SU-DHL-6 (cell line): ENCODE results near the gene ABRACL.
"Not testable (repeated sequence)": the region's sequence is repeated elsewhere in the genome, so short reads cannot be mapped to it uniquely, and the experiment has no call there.

Experiments
- H2AFZ ChIP-seq: fragments of 200-600 bp; sonication (generic); 2 replicates; pipeline ENCODE4 v1.6.1; 2014; ENCODE audit warnings: low read depth, mild to moderate bottlenecking, moderate library complexity, mixed read lengths, antibody characterized with exemption, low read length; ENCODE audit not compliant: severe bottlenecking
- H3F3A ChIP-seq: fragments of 200-600 bp; shearing (Covaris generic); 2 replicates; pipeline ENCODE4 v1.6.0; 2016; ENCODE audit warnings: antibody characterized with exemption, mild to moderate bottlenecking; ENCODE audit not compliant: insufficient read depth
- H3K27ac ChIP-seq: fragments of 200-600 bp; sonication (generic); 2 replicates; pipeline ENCODE4 v1.5.1; 2016; ENCODE audit warnings: low read depth, mild to moderate bottlenecking, low read length, moderate library complexity, mixed read lengths
- H3K27me3 ChIP-seq: fragments of 200-600 bp; sonication (generic), shearing (Covaris generic); 2 replicates; pipeline ENCODE4 v1.6.0; 2014; ENCODE audit warnings: mild to moderate bottlenecking, low read length
- H3K36me3 ChIP-seq: fragments of 200-600 bp; sonication (generic); 2 replicates; pipeline ENCODE4 v1.6.1; 2014; ENCODE audit warnings: mild to moderate bottlenecking, low read length, mixed read lengths
- H3K4me2 ChIP-seq: fragments of 300-600, 200-600 bp; shearing (Covaris generic), sonication (generic); 2 replicates; pipeline ENCODE4 v1.6.0; 2014; ENCODE audit warnings: low read length, low read depth, mild to moderate bottlenecking; ENCODE audit not compliant: poor library complexity, severe bottlenecking
- H3K4me3 ChIP-seq: fragments of 200-600 bp; sonication (generic); 2 replicates; pipeline ENCODE4 v1.5.1; 2014; ENCODE audit warnings: antibody characterized with exemption, low read length, mild to moderate bottlenecking, mixed read lengths; ENCODE audit not compliant: insufficient read depth, poor library complexity, severe bottlenecking
- H3K79me2 ChIP-seq: fragments of 200-600 bp; sonication (generic); 2 replicates; pipeline ENCODE4 v1.6.1; 2014; ENCODE audit warnings: mild to moderate bottlenecking, low read length, moderate library complexity; ENCODE audit not compliant: insufficient read depth
- H3K9ac ChIP-seq: fragments of 200-600 bp; sonication (generic); 2 replicates; pipeline ENCODE4 v1.7.0; 2014; ENCODE audit warnings: mild to moderate bottlenecking, low read length
- H3K9me2 ChIP-seq: fragments of 200-600 bp; sonication (generic); replicated peaks from 2 replicates; pipeline ENCODE4 v1.6.1; 2014; ENCODE audit warnings: low read length; ENCODE audit not compliant: insufficient read depth
- H3K9me3 ChIP-seq: fragments of 200-600 bp; sonication (generic); 2 replicates; pipeline ENCODE4 v1.6.1; 2014; ENCODE audit warnings: low read length, mixed read lengths; ENCODE audit not compliant: insufficient read depth
- H4K20me1 ChIP-seq: fragments of 200-600 bp; sonication (generic); 2 replicates; pipeline ENCODE4 v1.6.1; 2014; ENCODE audit warnings: low read depth, mild to moderate bottlenecking, antibody characterized with exemption, low read length, moderate library complexity, mixed read lengths
- EZH2phosphoT487 ChIP-seq: fragments of 200-600 bp; sonication (generic), shearing (Covaris generic); conservative IDR thresholded peaks from 2 replicates; pipeline ENCODE4 v1.6.1; 2018; ENCODE audit warnings: mild to moderate bottlenecking, antibody characterized with exemption, low read length, moderate library complexity, mixed read lengths
- TF ChIP-seq, protein P1 (sequence below): fragments of 200-600 bp; sonication (generic); IDR thresholded peaks from one replicate; pipeline ENCODE4 v1.5.1; 2017; ENCODE audit warnings: antibody characterized with exemption, mild to moderate bottlenecking, low read length, moderate library complexity; ENCODE audit not compliant: insufficient read depth, poor library complexity, severe bottlenecking

ABRACL gene

DNA sequence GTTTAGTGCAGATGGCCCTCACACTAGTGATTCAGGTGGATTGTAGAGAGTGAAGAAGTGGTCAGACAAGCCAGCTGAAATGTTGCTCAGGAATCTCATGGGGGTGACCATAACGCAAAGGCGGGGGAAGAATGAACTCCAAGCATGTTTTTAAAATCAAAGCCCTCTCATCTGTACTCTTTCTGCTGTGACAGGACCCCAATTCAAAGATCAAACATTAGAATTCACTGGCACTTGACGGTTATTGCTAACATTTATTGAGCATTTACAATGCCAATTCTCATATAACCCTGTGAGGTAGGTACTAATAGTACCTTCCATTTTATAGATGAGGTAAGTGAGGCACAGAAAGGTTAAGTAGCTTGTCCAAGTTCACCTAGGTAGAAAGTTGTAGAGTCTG lies 15.7 kb downstream of the ABRACL start:
- no peaks in the 10 kb centered on the region for H3F3A ChIP-seq
- H3K79me2 ChIP-seq = no peaks in the 10 kb centered on the region
- H3K9ac ChIP-seq = no peak overlapping the region
- H3K4me3 ChIP-seq = no peak overlapping the region
- H3K4me2 ChIP-seq = no peak overlapping the region
- no peak overlapping the region for H3K27ac ChIP-seq
- H4K20me1 ChIP-seq = no peaks in the 10 kb centered on the region
- H3K36me3 ChIP-seq = no peaks in the 10 kb centered on the region
- no peaks in the 10 kb centered on the region for H3K27me3 ChIP-seq
- no peaks in the 10 kb centered on the region for H3K9me2 ChIP-seq
- no peak overlapping the region for H2AFZ ChIP-seq
- TF ChIP-seq, protein P1, sequence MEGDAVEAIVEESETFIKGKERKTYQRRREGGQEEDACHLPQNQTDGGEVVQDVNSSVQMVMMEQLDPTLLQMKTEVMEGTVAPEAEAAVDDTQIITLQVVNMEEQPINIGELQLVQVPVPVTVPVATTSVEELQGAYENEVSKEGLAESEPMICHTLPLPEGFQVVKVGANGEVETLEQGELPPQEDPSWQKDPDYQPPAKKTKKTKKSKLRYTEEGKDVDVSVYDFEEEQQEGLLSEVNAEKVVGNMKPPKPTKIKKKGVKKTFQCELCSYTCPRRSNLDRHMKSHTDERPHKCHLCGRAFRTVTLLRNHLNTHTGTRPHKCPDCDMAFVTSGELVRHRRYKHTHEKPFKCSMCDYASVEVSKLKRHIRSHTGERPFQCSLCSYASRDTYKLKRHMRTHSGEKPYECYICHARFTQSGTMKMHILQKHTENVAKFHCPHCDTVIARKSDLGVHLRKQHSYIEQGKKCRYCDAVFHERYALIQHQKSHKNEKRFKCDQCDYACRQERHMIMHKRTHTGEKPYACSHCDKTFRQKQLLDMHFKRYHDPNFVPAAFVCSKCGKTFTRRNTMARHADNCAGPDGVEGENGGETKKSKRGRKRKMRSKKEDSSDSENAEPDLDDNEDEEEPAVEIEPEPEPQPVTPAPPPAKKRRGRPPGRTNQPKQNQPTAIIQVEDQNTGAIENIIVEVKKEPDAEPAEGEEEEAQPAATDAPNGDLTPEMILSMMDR = no peak
- TF ChIP-seq EZH2phosphoT487 = no peak
- H3K9me3 ChIP-seq = no peaks in the 10 kb centered on the region

DNA sequence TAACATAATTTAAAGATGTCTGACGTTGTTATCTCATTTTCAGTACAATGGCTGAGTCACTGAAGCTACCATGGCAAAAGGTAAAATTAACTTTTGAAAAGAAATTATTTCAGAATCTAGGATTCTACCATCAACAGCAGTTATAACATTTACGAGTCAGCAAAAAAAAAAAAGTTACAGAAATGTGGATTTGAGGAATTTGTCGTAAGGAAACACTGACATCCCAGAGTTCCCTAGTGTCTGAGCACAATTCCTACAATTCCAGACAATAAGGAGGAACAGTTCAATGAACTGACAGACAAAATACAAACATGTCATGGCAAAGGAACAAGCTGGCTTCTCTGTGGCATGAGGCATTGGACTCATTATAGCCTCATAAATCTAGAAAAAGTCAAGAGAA lies 19.1 kb downstream of the ABRACL start:
- Histone ChIP-seq H2AFZ (no peak overlapping the region), H3K36me3 (no peaks in the 10 kb centered on the region), H3K27ac (no peak overlapping the region), H3K9me2 (no peaks in the 10 kb centered on the region), H3K9me3 (no peaks in the 10 kb centered on the region), H3K4me2 (no peak overlapping the region), H3K9ac (no peak overlapping the region), H3F3A (no peaks in the 10 kb centered on the region), H3K79me2 (no peaks in the 10 kb centered on the region), H3K4me3 (no peak overlapping the region), H3K27me3 (no peaks in the 10 kb centered on the region), H4K20me1 (no peaks in the 10 kb centered on the region)
- no peak for TF ChIP-seq EZH2phosphoT487
- TF ChIP-seq, protein P1 = no peak

DNA sequence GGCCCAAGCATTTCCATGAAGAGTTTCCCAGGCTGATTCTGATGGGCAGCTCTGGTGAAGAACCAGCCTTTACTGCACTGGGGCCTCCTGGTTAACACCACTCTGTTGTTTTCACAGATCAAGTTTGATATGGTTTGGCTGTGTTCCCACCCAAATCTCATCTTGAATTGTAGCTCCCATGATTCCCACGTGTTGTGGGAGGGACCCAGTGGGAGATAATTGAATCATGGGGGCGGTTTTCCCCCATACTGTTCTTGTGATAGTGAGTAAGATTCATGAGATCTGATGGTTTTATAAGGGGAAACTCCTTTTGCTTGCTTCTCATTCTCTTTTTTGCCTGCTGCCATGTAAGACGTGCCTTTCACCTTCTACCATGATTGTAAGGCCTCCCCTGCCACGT lies 20.4 kb downstream of the ABRACL start:
- not testable (repeated sequence) for H3K9me2 ChIP-seq, H3K4me3 ChIP-seq, H3K27ac ChIP-seq, H3F3A ChIP-seq, H3K9me3 ChIP-seq, H3K79me2 ChIP-seq, H2AFZ ChIP-seq, H4K20me1 ChIP-seq, H3K27me3 ChIP-seq, H3K4me2 ChIP-seq, H3K9ac ChIP-seq, H3K36me3 ChIP-seq

DNA sequence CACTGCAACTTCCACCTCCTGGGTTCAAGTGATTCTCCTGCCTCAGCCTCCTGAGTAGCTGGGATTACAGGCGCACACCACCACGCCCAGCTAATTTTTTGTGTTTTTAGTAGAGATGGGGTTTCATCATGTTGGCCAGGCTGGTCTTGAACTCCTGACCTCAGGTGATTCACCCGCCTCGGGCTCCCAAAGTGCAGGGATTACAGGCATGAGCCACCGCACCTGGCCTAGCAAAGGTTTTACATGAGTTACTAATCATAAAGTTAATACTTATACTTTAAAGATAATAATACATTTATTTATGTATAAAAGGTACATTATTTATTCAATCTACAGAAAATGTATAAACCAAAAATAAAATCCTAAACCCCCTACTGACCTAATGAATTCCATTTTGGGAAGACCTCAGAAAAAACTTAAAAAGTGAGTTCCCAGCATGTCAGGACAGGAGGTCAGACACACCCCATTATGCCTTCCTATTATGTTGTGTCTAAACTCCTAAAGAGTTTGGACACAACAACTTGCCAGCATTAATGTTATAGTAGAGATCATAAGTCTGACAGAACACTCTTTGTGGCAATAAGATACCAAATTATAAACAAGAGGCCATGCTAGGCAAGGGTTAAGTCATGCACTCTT lies 21.7 kb downstream of the ABRACL start:
- H3K27me3 ChIP-seq, H3K9me3 ChIP-seq, H3K27ac ChIP-seq, H3K4me3 ChIP-seq, H3K36me3 ChIP-seq, H3K9me2 ChIP-seq, H3F3A ChIP-seq, H4K20me1 ChIP-seq, H3K9ac ChIP-seq, H3K79me2 ChIP-seq, H3K4me2 ChIP-seq, H2AFZ ChIP-seq: not testable (repeated sequence)
